Activated T-helper 2 cell treated with anti-CD3 and anti-CD28 coated beads, Interferon-gamma antibody, Interleukin-2, Interleukin-4, amounts not matched to agents 10 μg/mL and 5 μg/mL and 100 μg/mL, durations not matched to agents 14 hours and 24 hours and 36 hours (primary cell): ENCODE results near the gene RGS3. TPM values are rescaled to one million over a fixed set of nuclear protein-coding genes. Genes with fewer than 3 reads are reported as not detected.
"Not testable (repeated sequence)": the region's sequence is repeated elsewhere in the genome, so short reads cannot be mapped to it uniquely, and the experiment has no call there.

ENCODE experiments used
- DNase-seq: peaks from one replicate; pipeline ENCODE4 v3.0.0; 2021; ENCODE audit warnings: low spot score
- H3K27ac Mint-ChIP-seq: one replicate; pipeline ENCODE4 v1.8.0; 2021; ENCODE audit warnings: mixed read lengths
- H3K27me3 Mint-ChIP-seq: one replicate; pipeline ENCODE4 v1.8.0; 2021; ENCODE audit warnings: low read depth, mixed read lengths
- H3K36me3 Mint-ChIP-seq: one replicate; pipeline ENCODE4 v1.8.0; 2021; ENCODE audit warnings: low read depth, mixed read lengths
- H3K4me1 Mint-ChIP-seq: one replicate; pipeline ENCODE4 v1.8.0; 2021; ENCODE audit warnings: low read depth, mixed read lengths
- H3K4me3 Mint-ChIP-seq: one replicate; pipeline ENCODE4 v1.8.0; 2021; ENCODE audit warnings: low read depth, mild to moderate bottlenecking, moderate library complexity, mixed read lengths
- H3K9me3 Mint-ChIP-seq: one replicate; pipeline ENCODE4 v1.8.0; 2021; ENCODE audit warnings: mixed read lengths
- intact Hi-C: fragments of 100-400 bp; cut with micrococcal nuclease; formaldehyde crosslinking; loops from one replicate; pipeline ENCODE4 v1.15.1; 2023
- total RNA-seq: library from RNA; stranded (reverse); gene quantifications from 2 replicates; pipeline ENCODE4 v1.2.3, GENCODE V29; 2022

Gene RGS3
- total RNA-seq = 56.2 and 64.2 TPM in 2 replicates

DNA sequence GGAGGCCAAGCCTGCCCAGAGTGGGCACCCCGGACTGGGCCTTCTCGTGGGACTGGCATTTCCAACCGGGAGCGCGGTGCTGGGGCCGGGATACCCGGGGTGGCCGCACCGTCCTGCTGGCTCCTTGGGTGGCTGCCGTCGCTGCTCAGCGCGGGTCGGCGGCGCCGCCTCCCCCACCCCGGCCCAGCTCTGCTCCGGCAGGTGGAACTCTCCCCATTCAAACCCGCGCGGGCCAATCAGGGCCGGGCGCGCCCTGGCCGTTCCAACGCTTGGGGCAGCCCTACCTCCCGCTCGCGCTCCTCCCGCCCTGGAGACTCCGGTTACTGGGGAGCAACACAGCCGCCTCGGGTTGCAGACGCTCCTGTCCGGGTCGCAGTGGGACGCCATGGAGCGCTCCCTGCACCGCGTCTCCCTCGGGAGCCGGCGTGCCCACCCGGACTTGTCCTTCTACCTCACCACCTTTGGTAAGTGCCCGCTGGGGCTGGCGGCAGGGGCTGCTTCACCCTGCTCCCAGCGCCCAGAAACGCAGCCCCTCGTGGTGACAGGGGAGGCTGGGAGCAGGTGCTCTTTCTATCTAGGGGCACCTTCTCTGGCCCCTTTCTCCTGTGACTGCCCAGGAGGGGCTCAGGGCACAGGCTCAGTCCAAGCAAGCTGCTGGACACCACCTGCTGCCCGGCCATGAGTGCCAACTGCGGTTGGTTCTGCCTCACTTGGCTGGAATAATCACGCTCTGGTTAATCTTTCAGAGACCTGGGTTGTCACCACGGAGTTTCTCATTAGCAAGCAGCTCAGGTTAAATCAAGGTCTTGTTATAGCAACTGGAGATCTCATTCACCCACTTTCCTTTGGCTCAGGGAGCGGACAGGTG is at the start of gene RGS3:
Gene RGS3 (plus strand): TSS at position 310 of the 868 bp plus-strand sequence. CDS start 76 bp downstream, at position 386.
- Mint-ChIP-seq H3K36me3 (peaks cover 3% of the 10 kb centered on the region), H3K27me3 (no peaks in the 10 kb centered on the region), H3K4me3 (no peak within 1 kb of the TSS), H3K27ac (no peak within 1 kb of the TSS), H3K4me1 (peaks cover 12% of the 10 kb centered on the region), H3K9me3 (peaks cover 15% of the 10 kb centered on the region)
- no peak for DNase-seq
- intact Hi-C loops = no loop called here

DNA sequence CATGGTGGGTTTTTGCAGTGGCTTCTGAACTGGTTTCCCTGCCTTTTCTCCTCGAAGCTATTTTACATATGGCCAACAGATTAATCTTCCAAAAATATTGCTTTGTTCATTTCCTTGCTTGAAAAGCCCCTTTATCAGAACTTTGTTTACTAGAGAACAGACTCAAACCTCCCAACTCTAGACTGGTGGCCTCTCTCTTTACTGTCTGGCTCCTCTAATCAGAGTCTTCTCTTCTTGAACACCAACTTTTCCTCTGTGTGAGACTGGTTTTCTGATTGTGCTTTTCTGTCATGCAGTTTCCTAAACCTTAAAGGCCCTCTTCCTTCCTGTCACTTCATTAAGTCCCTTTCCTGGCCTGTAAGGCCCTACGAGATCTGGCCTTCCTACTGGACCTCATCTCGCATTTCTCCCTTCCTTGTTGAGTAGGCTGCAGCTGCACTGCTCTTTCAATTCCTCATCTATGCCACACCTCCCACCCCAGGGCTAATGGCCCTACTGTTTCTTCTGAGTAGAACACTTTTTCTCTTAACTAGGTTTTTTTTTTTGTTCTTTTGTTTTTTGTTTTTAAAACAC is 47.3 kb upstream of the RGS3 start:
- intact Hi-C loops = no loop called here
- no peak overlapping the region for H3K4me3 Mint-ChIP-seq
- H3K36me3 Mint-ChIP-seq = no peaks in the 10 kb centered on the region
- peaks cover 7% of the 10 kb centered on the region for H3K27me3 Mint-ChIP-seq
- no peak overlapping the region for H3K27ac Mint-ChIP-seq
- no peak for DNase-seq
- no peaks in the 10 kb centered on the region for H3K4me1 Mint-ChIP-seq
- H3K9me3 Mint-ChIP-seq = no peaks in the 10 kb centered on the region

DNA sequence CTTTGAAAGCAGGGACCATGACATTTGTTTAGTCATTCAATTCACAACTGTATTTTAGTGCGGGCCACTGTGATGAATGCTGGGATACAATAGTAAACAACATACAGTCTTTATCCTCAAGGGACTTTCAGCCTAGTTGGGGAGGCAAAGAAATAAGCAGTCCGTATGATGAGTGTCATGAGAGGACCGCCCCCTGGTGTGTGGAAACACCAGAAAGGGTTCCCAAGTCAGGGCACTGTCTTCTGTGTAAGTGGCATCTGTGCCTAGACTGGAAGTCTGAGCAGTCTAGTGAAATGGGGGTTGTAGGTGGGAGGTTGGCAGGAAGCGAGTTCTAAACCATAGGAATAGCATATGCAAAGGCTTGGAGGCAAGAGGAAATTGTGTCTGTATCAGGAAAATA is 46.2 kb upstream of the RGS3 start:
- H3K4me1 Mint-ChIP-seq = no peaks in the 10 kb centered on the region
- H3K27me3 Mint-ChIP-seq = peaks cover 7% of the 10 kb centered on the region
- H3K27ac Mint-ChIP-seq = no peak overlapping the region
- no peak for DNase-seq
- no peaks in the 10 kb centered on the region for H3K9me3 Mint-ChIP-seq
- H3K4me3 Mint-ChIP-seq = no peak overlapping the region
- intact Hi-C loops = no loop called here
- no peaks in the 10 kb centered on the region for H3K36me3 Mint-ChIP-seq

DNA sequence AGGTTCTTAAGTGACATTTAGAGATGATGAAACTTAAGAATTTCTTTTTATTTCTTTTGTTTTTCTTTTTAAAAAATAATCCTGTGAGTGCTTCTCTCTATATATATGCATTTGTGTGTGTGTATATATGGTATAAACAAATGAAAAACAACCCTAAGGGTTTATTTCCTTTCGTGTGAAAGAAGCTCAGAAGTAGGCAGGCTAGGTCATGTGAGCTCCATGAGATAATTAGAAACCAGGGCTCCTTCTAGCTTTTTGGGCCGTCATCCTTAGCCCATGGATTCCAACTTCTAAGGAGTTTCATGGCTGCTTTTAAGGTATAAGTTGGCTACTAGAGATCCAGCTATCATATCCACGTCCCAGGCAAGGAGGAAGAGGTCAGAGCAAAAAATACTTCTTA is 41.8 kb upstream of the RGS3 start:
- Mint-ChIP-seq H3K27ac (no peak overlapping the region), H3K4me3 (no peak overlapping the region), H3K9me3 (no peaks in the 10 kb centered on the region), H3K27me3 (peaks cover 30% of the 10 kb centered on the region), H3K36me3 (no peaks in the 10 kb centered on the region), H3K4me1 (no peaks in the 10 kb centered on the region)
- intact Hi-C loops = no loop called here
- DNase-seq = no peak

DNA sequence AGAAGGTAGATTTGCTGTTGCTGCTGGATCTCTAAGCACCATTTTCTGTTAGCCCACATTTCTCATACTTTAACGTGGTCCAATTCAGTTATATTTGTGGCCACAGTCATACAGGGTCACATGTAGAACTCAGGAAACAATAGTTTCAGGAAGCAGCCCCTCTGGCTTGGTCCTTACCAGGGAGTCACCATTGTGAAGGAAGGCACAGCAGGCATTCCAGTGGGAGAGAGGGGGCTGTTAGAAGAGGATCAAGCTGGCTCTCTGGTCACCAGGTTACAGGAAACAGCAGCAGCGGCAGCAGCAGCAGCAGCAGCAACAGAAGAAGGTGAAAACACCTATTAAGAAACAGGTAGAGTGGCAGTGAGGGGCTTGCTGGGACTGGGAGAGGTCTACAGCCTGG is 38.5 kb upstream of the RGS3 start:
- Mint-ChIP-seq H3K9me3 (no peaks in the 10 kb centered on the region), H3K27me3 (peaks cover 31% of the 10 kb centered on the region), H3K4me3 (no peak overlapping the region), H3K27ac (no peak overlapping the region), H3K4me1 (no peaks in the 10 kb centered on the region), H3K36me3 (no peaks in the 10 kb centered on the region)
- DNase-seq = no peak
- intact Hi-C loops = no loop called here

DNA sequence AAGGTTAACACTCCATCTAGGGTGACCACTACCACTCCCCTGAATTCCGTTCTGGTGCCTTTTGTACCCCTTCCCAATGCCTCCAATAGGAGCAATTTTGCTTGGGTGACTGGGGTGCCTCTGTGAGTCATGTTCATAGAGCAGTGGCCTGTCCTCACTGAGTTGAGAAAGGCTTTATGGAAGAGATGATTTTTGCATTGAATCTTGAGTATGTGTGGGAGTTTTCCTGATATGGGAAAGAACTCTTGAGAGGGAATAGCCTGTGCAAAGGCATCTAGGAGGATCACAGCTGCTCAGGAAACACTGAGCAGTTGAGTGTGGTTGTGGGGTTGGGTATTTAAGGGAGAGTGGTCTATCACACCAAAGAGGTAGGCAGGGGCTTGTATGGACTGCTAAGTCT is 36.8 kb upstream of the RGS3 start:
- H3K36me3 Mint-ChIP-seq = no peaks in the 10 kb centered on the region
- no peaks in the 10 kb centered on the region for H3K9me3 Mint-ChIP-seq
- no peak overlapping the region for H3K27ac Mint-ChIP-seq
- DNase-seq = no peak
- no peak overlapping the region for H3K4me3 Mint-ChIP-seq
- no peaks in the 10 kb centered on the region for H3K4me1 Mint-ChIP-seq
- intact Hi-C loops = no loop called here
- peaks cover 26% of the 10 kb centered on the region for H3K27me3 Mint-ChIP-seq

DNA sequence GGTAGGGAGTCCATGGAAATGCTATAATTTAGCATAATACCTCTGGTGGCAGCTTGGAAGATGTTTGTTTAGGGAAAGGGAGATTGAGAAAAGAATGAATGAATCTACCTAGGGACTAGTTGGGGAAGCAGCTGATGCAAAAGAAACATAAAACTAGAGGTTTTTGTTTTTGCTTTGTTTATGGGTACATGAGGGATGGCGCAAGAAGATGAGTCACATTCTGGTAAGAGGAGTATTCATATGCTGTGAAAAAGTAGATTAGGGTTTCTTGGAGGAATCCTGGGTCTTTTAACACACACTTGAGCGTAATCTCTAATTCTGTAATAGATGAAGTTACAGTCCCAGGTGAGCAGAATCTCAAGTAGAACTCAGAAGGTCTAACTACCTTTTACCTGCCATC is 35.9 kb upstream of the RGS3 start:
- no peaks in the 10 kb centered on the region for H3K4me1 Mint-ChIP-seq
- no peak for DNase-seq
- H3K9me3 Mint-ChIP-seq = no peaks in the 10 kb centered on the region
- intact Hi-C loops = no loop called here
- no peaks in the 10 kb centered on the region for H3K36me3 Mint-ChIP-seq
- no peak overlapping the region for H3K4me3 Mint-ChIP-seq
- no peak overlapping the region for H3K27ac Mint-ChIP-seq
- peaks cover 31% of the 10 kb centered on the region for H3K27me3 Mint-ChIP-seq

DNA sequence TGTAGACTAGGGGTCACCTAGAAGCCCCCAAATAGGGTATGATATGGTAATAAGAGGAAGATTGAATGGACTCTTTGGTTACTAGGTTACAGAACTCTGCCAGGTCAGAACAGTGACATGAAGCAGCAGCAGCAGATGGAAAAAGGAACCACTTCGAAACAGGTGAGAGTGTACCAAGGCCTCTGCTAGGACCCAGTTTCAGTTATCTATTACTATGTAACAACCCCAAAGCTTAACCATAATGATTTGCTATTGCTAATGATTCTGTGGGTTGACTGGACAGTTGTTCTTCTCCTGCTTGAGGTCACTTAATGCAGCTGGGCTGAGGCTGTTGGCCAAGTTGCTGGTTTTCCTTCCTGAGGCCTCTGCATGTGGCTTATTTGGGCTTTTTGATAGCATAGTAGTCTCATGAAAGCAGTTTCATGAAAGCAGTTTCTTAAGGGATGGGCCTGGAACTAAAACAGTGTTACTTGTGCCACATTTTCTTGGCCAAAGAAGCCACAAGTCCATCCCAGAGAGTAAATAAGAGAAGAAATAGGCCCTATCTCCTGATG is 35.4 kb upstream of the RGS3 start:
- H3K27ac Mint-ChIP-seq = no peak overlapping the region
- H3K4me3 Mint-ChIP-seq = no peak overlapping the region
- DNase-seq = no peak
- H3K9me3 Mint-ChIP-seq = no peaks in the 10 kb centered on the region
- intact Hi-C loops = no loop called here
- no peaks in the 10 kb centered on the region for H3K4me1 Mint-ChIP-seq
- H3K36me3 Mint-ChIP-seq = no peaks in the 10 kb centered on the region
- H3K27me3 Mint-ChIP-seq = peaks cover 35% of the 10 kb centered on the region

DNA sequence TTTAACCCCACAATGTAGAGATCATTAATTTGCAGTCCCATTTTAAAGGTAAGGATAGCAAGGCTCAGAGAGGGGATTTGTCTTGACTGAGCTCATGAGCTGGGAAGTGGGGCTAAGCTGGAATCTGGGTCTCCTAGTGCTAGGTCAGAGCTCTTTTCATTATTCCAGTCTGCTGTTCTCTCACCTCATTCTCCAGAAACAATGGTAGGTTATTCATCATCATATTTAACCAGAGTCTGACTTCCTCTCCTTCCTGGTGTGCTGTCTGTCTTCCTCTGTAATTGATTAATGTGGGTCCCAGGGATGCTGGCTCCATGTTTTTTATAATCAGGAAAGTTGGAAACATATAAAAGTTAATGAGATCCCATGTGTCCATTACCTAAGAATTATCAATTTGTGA is 32.3 kb upstream of the RGS3 start:
- Mint-ChIP-seq H3K4me1 (no peaks in the 10 kb centered on the region), H3K27ac (no peak overlapping the region), H3K36me3 (no peaks in the 10 kb centered on the region), H3K9me3 (no peaks in the 10 kb centered on the region), H3K27me3 (peaks cover 25% of the 10 kb centered on the region), H3K4me3 (no peak overlapping the region)
- intact Hi-C loops = no loop called here
- DNase-seq = no peak

DNA sequence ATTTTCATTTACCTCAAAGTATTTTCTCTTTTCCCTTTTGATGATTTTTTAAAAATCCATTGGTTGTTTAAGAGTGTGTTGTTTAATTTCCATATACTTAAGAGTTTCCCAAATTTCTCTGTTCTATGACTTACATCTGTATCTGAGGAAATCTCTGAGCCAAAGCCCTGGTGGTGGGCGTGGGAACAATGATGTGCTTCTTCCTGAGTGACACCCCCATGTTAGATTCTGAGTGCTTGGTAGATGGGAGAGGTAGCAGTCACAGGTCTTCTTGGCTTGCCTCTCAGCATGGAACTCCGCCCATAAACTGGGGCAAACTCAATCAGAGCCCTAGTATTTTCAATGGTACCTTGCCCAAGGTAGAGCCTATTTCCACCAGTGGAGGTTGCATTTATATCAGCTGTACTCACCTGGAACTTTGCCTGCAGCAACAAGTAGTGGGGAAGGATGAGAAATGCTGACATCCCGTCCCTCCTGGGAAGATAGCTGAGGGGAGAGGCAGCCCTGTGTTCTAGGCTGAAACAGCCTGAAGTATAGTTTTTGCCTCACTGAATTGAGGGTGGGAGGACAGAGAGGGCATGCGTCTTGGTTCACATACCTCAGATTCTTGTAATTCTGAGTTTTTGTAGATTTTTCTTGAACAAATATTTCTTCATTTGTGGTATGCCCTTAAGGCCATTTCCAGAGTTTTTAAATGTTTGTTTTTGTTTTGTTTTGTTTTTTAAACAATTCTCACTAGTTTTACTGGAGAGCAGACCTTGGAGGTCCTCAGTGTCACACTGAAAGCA is 26.6 kb upstream of the RGS3 start:
- Mint-ChIP-seq H3K36me3 (no peaks in the 10 kb centered on the region), H3K4me1 (peaks cover 3% of the 10 kb centered on the region), H3K4me3 (no peak overlapping the region), H3K27ac (no peak overlapping the region), H3K9me3 (no peaks in the 10 kb centered on the region), H3K27me3 (peaks cover 22% of the 10 kb centered on the region)
- no peak for DNase-seq
- intact Hi-C loops = no loop called here

DNA sequence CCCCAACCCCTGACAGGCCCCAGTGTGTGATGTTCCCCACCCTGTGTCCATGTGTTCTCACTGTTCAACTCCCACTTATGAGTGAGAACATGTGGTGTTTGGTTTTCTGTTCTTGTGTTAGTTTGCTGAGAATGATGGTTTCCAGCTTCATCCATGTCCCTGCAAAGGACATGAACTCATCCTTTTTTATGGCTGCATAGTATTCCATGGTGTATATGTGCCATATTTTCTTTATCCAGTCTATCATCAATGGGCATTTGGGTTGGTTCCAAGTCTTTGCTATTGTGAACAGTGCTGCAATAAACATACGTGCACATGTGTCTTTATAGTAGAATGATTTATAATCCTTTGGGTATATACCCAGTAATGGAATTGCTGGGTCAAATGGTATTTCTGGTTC is 25.8 kb upstream of the RGS3 start:
- H3K36me3 Mint-ChIP-seq, H3K9me3 Mint-ChIP-seq, H3K4me1 Mint-ChIP-seq, DNase-seq, H3K27ac Mint-ChIP-seq, H3K4me3 Mint-ChIP-seq, intact Hi-C loops: not testable (repeated sequence)
- H3K27me3 Mint-ChIP-seq = peaks cover 16% of the 10 kb centered on the region

DNA sequence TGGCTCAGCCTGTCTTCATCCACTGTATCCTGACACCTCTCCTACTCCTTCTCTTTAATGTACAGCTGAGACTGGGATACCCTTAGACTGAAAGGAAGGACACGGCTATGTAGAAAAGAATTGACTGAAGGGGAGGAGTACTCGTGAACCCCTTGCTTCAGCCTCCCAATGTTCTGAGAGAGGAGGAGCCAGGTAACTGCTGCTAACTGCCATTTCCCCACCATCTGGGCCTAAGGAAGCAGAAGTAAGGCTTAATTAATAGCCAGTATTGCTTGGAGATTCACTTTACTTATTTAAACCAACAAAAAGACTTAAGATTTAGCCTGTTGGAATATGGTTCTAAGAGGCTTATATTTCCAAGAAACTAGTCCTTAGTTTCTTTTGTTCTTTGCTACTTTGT is 18.8 kb upstream of the RGS3 start:
- no peak for DNase-seq
- Mint-ChIP-seq H3K36me3 (no peaks in the 10 kb centered on the region), H3K4me1 (peaks cover 3% of the 10 kb centered on the region), H3K4me3 (no peak overlapping the region), H3K9me3 (no peaks in the 10 kb centered on the region), H3K27me3 (no peaks in the 10 kb centered on the region), H3K27ac (no peak overlapping the region)
- intact Hi-C loops = no loop called here

DNA sequence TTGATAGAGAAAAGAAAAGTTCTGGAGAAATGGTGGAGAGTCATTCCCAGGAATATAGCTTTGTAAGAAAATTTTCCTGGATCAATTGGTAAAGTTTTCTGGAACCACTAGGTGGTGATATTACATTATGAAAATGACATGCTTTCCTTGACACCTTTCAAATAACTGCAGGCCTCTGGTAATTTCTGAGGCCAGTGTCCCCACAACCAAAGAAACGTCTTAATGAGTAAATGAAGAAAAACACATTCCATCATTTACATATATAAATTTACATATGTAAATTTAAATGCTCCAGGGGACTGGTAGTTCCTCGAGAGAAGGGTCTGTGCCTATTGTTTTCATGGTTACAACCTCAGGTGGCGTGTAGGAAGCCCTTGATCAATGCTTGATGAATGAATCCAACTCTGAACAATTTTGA is 17.2 kb upstream of the RGS3 start:
- peaks cover 3% of the 10 kb centered on the region for H3K4me1 Mint-ChIP-seq
- H3K27ac Mint-ChIP-seq = no peak overlapping the region
- intact Hi-C loops = loop anchor here (2.0 kb wide), 1 partner anchor 144 kb away; no protein-coding TSS in a partner anchor
- H3K36me3 Mint-ChIP-seq = no peaks in the 10 kb centered on the region
- no peaks in the 10 kb centered on the region for H3K27me3 Mint-ChIP-seq
- no peaks in the 10 kb centered on the region for H3K9me3 Mint-ChIP-seq
- no peak for DNase-seq
- no peak overlapping the region for H3K4me3 Mint-ChIP-seq
